ENCODE data around the gene CNPY3.

Gene CNPY3

GRCh38 chr6:42984924-42985475, 55.7 kb downstream of the CNPY3 start:
- peak; percentile 38 for DNase-seq

GRCh38 chr6:42987533-42988451, 58.5 kb downstream of the CNPY3 start:
- no peak for DNase-seq

- no peak for DNase-seq
Observed at GRCh38 chr6:42988486-42989020, 59.3 kb downstream of the CNPY3 start.

Measured in NCI-H69 (cell line).